HG03521 (cell line): ENCODE results near the gene TEX51.

Experiments used
- ATAC-seq: cut with Tn5 transposase; IDR thresholded peaks from one replicate; pipeline ENCODE4 v1.9.1; 2021; ENCODE audit warnings: mild to moderate bottlenecking, moderate library complexity; ENCODE audit not compliant: unreplicated experiment

Gene TEX51

DNA sequence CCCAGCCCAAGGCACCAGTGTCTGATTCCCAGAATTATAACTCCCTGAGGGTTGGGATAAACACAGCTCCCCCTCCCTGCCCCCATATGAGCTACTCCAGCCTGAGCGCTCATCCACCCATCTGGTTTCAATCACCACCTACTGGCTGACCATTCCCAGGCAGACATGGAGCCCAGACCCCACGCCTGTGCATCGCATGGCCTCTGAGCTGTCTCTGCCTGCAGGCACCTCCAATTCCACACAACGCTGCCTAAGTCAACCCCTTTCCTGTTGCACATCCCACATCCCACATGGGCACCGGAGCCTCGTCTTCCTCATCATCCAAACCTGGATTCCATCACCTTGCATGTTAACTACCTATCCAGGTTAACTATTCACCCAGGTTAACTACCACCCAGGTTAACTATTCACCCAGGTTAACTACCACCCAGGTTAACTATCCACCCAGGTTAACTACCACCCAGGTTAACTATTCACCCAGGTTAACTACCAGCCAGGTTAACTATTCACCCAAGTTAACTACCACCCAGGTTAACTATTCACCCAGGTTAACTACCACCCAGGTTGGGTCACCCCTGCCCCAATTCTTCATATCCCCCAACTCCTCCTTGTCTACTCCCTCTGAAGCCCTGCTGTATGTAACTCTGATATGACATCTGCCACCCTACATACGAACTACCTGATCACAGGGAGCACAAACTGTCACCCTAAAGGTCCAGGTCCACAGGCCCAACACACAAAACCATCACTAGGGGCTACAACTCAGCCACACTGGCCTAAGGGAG lies 47.8 kb downstream of the TEX51 start:
- no peak for ATAC-seq

DNA sequence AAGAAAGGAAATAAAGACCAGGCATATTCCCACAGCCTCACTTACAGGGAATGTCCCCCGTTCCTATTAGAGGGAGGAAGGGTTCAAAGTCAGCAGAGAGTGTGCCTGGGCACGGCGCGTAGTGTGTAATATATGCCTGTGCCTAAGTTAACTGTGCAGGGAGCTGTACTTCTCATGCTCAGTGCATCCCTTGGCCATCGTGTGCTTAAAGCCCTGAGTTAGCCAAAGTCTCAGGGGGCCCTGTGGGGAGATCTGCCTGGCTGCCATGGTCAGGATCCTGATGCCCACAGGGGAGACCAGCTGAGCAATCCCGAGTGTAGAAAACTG lies 48.4 kb downstream of the TEX51 start:
- no peak for ATAC-seq

DNA sequence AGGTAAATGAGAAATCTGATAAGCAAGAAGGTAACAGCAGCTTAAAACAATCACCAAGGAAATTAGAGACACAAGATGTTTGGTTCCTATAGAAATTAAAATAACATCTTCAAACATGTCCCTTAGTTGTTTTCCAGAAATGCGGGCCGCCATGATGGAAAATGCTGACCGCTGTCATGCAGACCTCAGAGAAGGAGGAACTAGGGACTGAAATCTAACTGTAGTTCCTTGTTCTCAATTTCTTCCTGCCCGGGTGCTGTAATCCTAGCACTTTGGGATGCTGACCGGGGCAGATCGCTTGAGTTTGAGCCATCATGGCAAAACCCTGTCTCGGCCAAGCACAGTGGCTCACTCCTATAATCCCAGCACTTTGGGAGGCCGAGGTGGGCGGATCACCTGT lies 51.1 kb downstream of the TEX51 start:
- ATAC-seq = no peak

DNA sequence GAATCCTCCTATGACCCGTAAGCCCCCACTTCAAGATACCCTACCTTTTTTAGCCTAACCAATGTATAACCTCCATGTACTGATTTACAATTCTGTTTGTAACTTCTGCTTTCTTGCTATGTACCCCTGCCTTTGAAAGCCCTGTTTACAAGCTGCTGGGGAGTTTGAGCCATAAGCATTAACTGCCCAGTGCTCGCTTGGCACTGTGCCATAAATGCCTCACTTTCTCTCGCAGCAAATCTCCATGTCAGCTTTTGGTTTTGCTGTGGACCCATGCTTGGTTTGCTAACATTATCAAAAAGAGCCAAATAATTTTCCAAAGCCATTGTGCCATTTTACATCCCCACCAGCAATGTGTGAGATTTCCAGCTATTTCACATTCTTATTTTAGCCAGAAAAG lies 51.8 kb downstream of the TEX51 start:
- no peak for ATAC-seq
